Measurements from ENCODE around the gene ETV4. TPM values are rescaled to one million over a fixed set of nuclear protein-coding genes. Genes with fewer than 3 reads are reported as not detected.

Gene ETV4
- total and polyA plus RNA-seq, 2 of the 13 experiments (the other 11 are each of a cell fraction or from before 2014, with no cell fraction given): 128 to 330 TPM

GRCh38 chr17:43562679-43563599, 16.8 kb upstream of the ETV4 start (continued):
- TF ChIP-seq NFATC3 (CRISPR knock-in tag; IDR thresholded peaks at IDR 0.05) (no peak), HNF4G (IDR thresholded peaks at IDR 0.05; ENCODE audit: borderline replicate concordance, low read depth, low read length) (no peak; the same call in 1 of the 2 replicates), HNF4G (CRISPR knock-in tag; IDR thresholded peaks at IDR 0.05; ENCODE audit: borderline replicate concordance, low read depth) (no peak), GMEB1 (CRISPR knock-in tag; IDR thresholded peaks at IDR 0.05; ENCODE audit: borderline replicate concordance) (no peak), SRF (IDR thresholded peaks at IDR 0.05; ENCODE audit: low read depth, low read length) (no peak), ZNF432 (CRISPR knock-in tag; IDR thresholded peaks at IDR 0.05; ENCODE audit: borderline replicate concordance) (no peak), ZNF687 (CRISPR knock-in tag; IDR thresholded peaks at IDR 0.05) (peak; percentile 24; the same call in 1 of the 2 replicates), ATF7-NPFF (CRISPR knock-in tag; IDR thresholded peaks at IDR 0.05; ENCODE audit: low read depth) (no peak), DMTF1 (CRISPR knock-in tag; IDR thresholded peaks at IDR 0.05) (no peak), KLF12 (CRISPR knock-in tag; IDR thresholded peaks at IDR 0.05; ENCODE audit: borderline replicate concordance) (no peak), ZIK1 (CRISPR knock-in tag; IDR thresholded peaks at IDR 0.05; ENCODE audit: borderline replicate concordance, low read depth) (no peak), MAFG (CRISPR knock-in tag; IDR thresholded peaks at IDR 0.05) (no peak), ZNF788 (CRISPR knock-in tag; IDR thresholded peaks at IDR 0.05; ENCODE audit: borderline replicate concordance) (peak; percentile 51; the same call in 1 of the 2 replicates), ZNF781 (CRISPR knock-in tag; IDR thresholded peaks at IDR 0.05; ENCODE audit: borderline replicate concordance, not compliant biosample characterization) (no peak)
- TF ChIP-seq, protein P1, sequence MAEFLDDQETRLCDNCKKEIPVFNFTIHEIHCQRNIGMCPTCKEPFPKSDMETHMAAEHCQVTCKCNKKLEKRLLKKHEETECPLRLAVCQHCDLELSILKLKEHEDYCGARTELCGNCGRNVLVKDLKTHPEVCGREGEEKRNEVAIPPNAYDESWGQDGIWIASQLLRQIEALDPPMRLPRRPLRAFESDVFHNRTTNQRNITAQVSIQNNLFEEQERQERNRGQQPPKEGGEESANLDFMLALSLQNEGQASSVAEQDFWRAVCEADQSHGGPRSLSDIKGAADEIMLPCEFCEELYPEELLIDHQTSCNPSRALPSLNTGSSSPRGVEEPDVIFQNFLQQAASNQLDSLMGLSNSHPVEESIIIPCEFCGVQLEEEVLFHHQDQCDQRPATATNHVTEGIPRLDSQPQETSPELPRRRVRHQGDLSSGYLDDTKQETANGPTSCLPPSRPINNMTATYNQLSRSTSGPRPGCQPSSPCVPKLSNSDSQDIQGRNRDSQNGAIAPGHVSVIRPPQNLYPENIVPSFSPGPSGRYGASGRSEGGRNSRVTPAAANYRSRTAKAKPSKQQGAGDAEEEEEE (CRISPR knock-in tag; IDR thresholded peaks at IDR 0.05; ENCODE audit: borderline replicate concordance): no peak
- TF ChIP-seq, protein P2, sequence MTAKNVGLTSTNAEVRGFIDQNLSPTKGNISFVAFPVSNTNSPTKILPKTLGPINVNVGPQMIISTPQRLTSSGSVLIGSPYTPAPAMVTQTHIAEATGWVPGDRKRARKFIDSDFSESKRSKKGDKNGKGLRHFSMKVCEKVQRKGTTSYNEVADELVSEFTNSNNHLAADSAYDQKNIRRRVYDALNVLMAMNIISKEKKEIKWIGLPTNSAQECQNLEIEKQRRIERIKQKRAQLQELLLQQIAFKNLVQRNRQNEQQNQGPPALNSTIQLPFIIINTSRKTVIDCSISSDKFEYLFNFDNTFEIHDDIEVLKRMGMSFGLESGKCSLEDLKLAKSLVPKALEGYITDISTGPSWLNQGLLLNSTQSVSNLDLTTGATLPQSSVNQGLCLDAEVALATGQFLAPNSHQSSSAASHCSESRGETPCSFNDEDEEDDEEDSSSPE (CRISPR knock-in tag; IDR thresholded peaks at IDR 0.05): no peak
